MM.1S (cell line): ENCODE measurements around the gene PRR33.

Source experiments
- DNase-seq: peaks from one replicate; pipeline ENCODE4 v3.0.0-alpha.2; 2015
- H2AFZ ChIP-seq: fragments of 300-600 bp; sonication (generic); 2 replicates; pipeline ENCODE4 v1.6.0; 2016; ENCODE audit warnings: antibody characterized with exemption, low read length
- H3F3A ChIP-seq: fragments of 300-600 bp; sonication (generic); 2 replicates; pipeline ENCODE4 v1.6.1; 2016; ENCODE audit warnings: mild to moderate bottlenecking, antibody characterized with exemption, low read length, moderate library complexity, mixed read lengths; ENCODE audit not compliant: insufficient read depth
- H3K27ac ChIP-seq: fragments of 300-600 bp; sonication (generic); 2 replicates; pipeline ENCODE4 v1.5.1; 2016; ENCODE audit warnings: mild to moderate bottlenecking, low read length
- H3K27me3 ChIP-seq: fragments of 300-600 bp; sonication (generic); replicated peaks from 2 replicates; pipeline ENCODE4 v1.6.0; 2016; ENCODE audit warnings: low read length; ENCODE audit not compliant: insufficient read depth
- H3K36me3 ChIP-seq: fragments of 300-600 bp; sonication (generic); replicated peaks from 2 replicates; pipeline ENCODE4 v1.6.1; 2016; ENCODE audit warnings: mild to moderate bottlenecking, low read length, mixed read lengths; ENCODE audit not compliant: insufficient read depth
- H3K4me1 ChIP-seq: fragments of 300-600 bp; sonication (generic); 2 replicates; pipeline ENCODE4 v1.6.1; 2016; ENCODE audit warnings: low read length, mixed read lengths
- H3K4me2 ChIP-seq: fragments of 300-600 bp; sonication (generic); 2 replicates; pipeline ENCODE4 v1.6.0; 2016; ENCODE audit warnings: low read depth, low read length
- H3K4me3 ChIP-seq: fragments of 300-600 bp; sonication (generic); 2 replicates; pipeline ENCODE4 v1.5.1; 2016; ENCODE audit warnings: low read length, mixed read lengths
- H3K79me2 ChIP-seq: fragments of 300-600 bp; sonication (generic); 2 replicates; pipeline ENCODE4 v1.6.1; 2016; ENCODE audit warnings: mixed run types, low read length, mixed read lengths
- H3K9ac ChIP-seq: fragments of 300-600 bp; sonication (generic); 2 replicates; pipeline ENCODE4 v1.6.1; 2016; ENCODE audit warnings: low read length, mixed read lengths
- H3K9me2 ChIP-seq: fragments of 300-600 bp; sonication (generic); replicated peaks from 2 replicates; pipeline ENCODE4 v1.6.1; 2016; ENCODE audit warnings: mild to moderate bottlenecking, low read length, mixed read lengths; ENCODE audit not compliant: insufficient read depth
- H3K9me3 ChIP-seq: fragments of 300-600 bp; sonication (generic); replicated peaks from 2 replicates; pipeline ENCODE4 v1.6.1; 2016; ENCODE audit warnings: mild to moderate bottlenecking, low read length, mixed read lengths; ENCODE audit not compliant: insufficient read depth
- H4K20me1 ChIP-seq: fragments of 300-600 bp; sonication (generic); 2 replicates; pipeline ENCODE4 v1.6.1; 2016; ENCODE audit warnings: mild to moderate bottlenecking, low read length, moderate library complexity, mixed read lengths; ENCODE audit not compliant: insufficient read depth
- CTCF ChIP-seq: fragments of 300-600 bp; sonication (generic); IDR thresholded peaks from 2 replicates; pipeline ENCODE4 v1.5.1; 2016; ENCODE audit warnings: antibody characterized with exemption, low read length, mixed read lengths
- EZH2 ChIP-seq: fragments of 300-600 bp; sonication (generic); optimal IDR thresholded peaks from 2 replicates; pipeline ENCODE3; 2017; ENCODE audit warnings: low read depth, mild to moderate bottlenecking, antibody characterized with exemption, low read length, mixed read lengths
- EZH2phosphoT487 ChIP-seq: fragments of 300-600 bp; sonication (generic); IDR thresholded peaks from 2 replicates; pipeline ENCODE4 v1.6.1; 2018; ENCODE audit warnings: antibody characterized with exemption, low read length

The PRR33 gene

GRCh38 chr11:1913271-1914060, 21.8 kb upstream of the PRR33 start:
- H3K9ac ChIP-seq, result no peak overlapping the region
- no peaks in the 10 kb centered on the region; the same call in 1 of the 2 replicates for H4K20me1 ChIP-seq
- H3K4me2 ChIP-seq, result no peak overlapping the region
- H3F3A ChIP-seq, result no peaks in the 10 kb centered on the region; the same call in 1 of the 2 replicates
- no peak overlapping the region for H3K27ac ChIP-seq
- no peak for DNase-seq
- no peaks in the 10 kb centered on the region for H3K9me2 ChIP-seq
- no peaks in the 10 kb centered on the region for H3K9me3 ChIP-seq
- H3K4me3 ChIP-seq, result no peak overlapping the region
- H3K36me3 ChIP-seq, result no peaks in the 10 kb centered on the region
- peaks cover 64% of the 10 kb centered on the region for H3K27me3 ChIP-seq
- no peak for TF ChIP-seq CTCF
- TF ChIP-seq EZH2phosphoT487, result no peak
- TF ChIP-seq EZH2, result no peak
- H3K79me2 ChIP-seq, result no peaks in the 10 kb centered on the region
- no peak overlapping the region for H2AFZ ChIP-seq
- no peaks in the 10 kb centered on the region for H3K4me1 ChIP-seq

- Histone ChIP-seq H3F3A (no peaks in the 10 kb centered on the region; the same call in 1 of the 2 replicates), H2AFZ (no peak overlapping the region), H3K4me1 (no peaks in the 10 kb centered on the region), H3K9ac (no peak overlapping the region), H4K20me1 (no peaks in the 10 kb centered on the region; the same call in 1 of the 2 replicates), H3K27me3 (peaks cover 66% of the 10 kb centered on the region), H3K9me2 (no peaks in the 10 kb centered on the region), H3K79me2 (no peaks in the 10 kb centered on the region), H3K27ac (no peak overlapping the region), H3K36me3 (no peaks in the 10 kb centered on the region), H3K4me3 (no peak overlapping the region), H3K4me2 (no peak overlapping the region), H3K9me3 (no peaks in the 10 kb centered on the region)
- DNase-seq, result no peak
- TF ChIP-seq EZH2phosphoT487 (no peak), EZH2 (no peak), CTCF (no peak)
Measured at GRCh38 chr11:1912289-1912878, 20.7 kb upstream of the PRR33 start.

DNA sequence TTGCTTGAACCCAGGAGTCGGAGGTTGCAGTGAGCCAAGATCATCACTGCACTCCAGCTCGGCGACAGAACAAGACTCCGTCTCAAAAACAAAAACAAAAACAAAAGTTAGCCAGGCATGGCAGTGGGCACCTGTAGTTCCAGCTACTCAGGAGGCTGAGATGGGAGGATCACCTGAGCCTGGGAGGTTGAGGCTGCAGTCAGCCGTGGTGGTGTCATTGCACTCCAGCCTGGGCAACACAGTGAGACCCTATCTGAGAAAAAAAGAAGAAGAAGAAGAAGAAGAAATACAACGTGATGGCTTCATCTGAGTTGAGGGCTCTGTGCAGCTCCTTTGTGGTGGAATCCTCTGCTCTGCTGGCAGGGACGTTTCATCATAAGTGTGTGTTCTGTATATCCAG, 17.8 kb upstream of the PRR33 start:
- Histone ChIP-seq H3K9me2 (no peaks in the 10 kb centered on the region), H3K36me3 (no peaks in the 10 kb centered on the region), H3K27me3 (peaks cover 94% of the 10 kb centered on the region), H3K4me1 (no peaks in the 10 kb centered on the region), H3K4me3 (no peak overlapping the region), H3K9ac (no peak overlapping the region), H3K4me2 (no peak overlapping the region), H3K27ac (no peak overlapping the region), H3K9me3 (no peaks in the 10 kb centered on the region), H2AFZ (no peak overlapping the region), H3F3A (no peaks in the 10 kb centered on the region; the same call in 1 of the 2 replicates), H4K20me1 (no peaks in the 10 kb centered on the region), H3K79me2 (no peaks in the 10 kb centered on the region)
- TF ChIP-seq CTCF (no peak), EZH2phosphoT487 (no peak), EZH2 (no peak)
- no peak for DNase-seq
